NCI-H2196 (cell line): ENCODE results near the gene LATS1.
"Not testable (repeated sequence)": the region's sequence is repeated elsewhere in the genome, so short reads cannot be mapped to it uniquely, and the experiment has no call there.

Source experiments
- DNase-seq: peaks from one replicate; lab custom pipeline; 2025; ENCODE audit not compliant: unreplicated experiment; lab: John Stamatoyannopoulos, UW

LATS1 gene

GRCh38 chr6:149717588-149718458 lies at the start of gene LATS1:
TSS of gene LATS1 (minus strand) at chr6:149718101. CDS start at chr6:149702126, 15,975 bp downstream.
- DNase-seq: peak; percentile 89

GRCh38 chr6:149766156-149766769 lies 48.4 kb upstream of the LATS1 start:
- DNase-seq: peak; percentile 28

DNA sequence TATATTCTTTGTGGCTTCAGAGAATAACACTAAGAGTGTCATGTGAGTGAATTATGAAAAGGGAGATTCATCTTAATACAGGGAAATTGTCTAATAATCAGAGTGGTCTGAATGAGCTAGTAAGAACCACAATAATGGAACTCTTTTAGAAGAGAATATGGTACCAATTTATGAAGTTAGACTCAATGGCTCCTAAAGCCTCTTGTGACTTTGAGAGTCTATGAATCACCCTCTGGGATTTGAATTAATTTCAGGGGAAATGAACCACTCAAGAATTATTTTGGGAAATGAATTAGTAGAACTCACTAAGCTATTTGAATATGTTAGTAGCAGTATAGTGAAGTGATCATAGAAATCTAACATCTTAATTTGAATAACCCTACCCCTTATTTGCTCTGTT lies 46.0 kb upstream of the LATS1 start:
- no peak for DNase-seq

DNA sequence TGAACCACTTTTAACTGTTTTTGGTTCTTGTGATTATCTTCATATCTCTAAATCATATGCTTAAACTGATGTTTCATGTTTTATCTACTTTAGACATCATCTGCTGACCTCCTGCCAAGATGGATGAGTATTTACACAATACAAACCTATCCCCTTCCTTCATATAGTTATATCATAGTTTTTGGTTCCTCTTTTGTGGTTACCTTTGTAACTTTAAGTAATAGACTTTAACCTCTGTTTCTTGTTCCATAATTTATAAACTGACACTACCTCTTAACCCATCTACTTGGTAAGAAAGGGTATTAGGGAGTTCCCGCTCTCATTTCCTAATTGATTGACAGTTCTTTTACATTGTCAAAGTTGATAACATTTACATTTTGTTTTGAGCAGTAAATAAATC lies 43.5 kb upstream of the LATS1 start:
- DNase-seq: no peak

- no peak for DNase-seq
Measured at GRCh38 chr6:149756261-149756636, 38.3 kb upstream of the LATS1 start.

DNA sequence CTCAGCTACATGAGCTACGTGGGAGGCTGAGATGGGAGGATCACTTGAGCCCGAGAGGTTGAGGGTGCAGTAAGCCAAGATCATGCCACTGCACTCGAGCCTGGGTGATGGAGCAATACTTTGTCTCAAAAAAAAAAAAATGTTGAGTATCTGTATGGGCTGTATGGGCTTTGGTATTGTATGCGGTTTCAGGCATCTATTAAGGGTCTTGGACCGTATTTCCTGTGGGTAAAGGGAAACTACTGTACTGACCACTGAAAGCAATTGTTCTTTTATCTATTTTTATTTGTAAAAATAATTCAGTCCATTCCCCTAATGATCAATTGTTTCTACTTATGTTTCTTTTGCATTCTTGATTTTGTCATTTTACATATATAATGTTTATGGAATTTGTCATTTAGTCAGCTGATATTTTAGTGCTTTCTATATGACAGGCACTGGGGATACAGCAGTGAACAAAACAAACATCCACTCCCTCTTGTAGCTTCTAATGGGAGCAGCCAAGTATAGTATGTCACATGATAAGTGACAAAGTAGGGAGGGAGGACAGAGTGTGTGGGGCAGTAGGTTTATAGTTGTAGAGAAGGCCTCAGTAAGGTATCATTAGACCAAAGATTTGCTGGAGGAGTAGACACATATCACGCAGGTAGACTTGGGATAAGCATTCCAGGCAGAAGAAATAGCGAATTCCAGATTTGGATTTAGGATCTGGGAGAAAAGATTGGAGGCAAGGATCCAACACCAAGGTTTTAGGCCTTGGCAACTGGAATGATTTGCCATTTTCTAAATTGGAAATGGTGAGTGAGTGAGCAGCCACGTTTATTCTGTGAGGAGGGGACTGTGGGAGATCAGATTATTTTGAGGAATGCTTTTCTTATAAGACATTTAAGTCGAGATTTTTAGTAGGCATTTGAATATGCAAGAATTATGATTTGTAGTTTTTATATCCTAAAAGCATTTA lies 37.7 kb upstream of the LATS1 start:
- DNase-seq: no peak

- DNase-seq: no peak
Measured at GRCh38 chr6:149754548-149754947, 36.6 kb upstream of the LATS1 start.

DNA sequence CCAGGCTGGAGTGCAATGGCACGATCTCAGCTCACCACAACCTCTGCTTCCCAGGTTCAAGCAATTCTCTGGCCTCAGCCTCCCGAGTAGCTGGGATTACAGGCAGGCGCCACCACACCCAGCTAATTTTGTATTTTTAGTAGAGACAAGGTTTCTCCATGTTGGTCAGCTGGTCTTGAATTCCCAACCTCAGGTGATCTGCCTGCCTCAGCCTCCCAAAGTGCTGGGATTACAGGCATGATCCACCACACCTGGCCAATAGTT lies 35.4 kb upstream of the LATS1 start:
- DNase-seq: not testable (repeated sequence)

GRCh38 chr6:149752600-149753373 lies 34.9 kb upstream of the LATS1 start:
- DNase-seq: no peak

GRCh38 chr6:149751920-149752319 lies 34.0 kb upstream of the LATS1 start:
- DNase-seq: not testable (repeated sequence)

DNA sequence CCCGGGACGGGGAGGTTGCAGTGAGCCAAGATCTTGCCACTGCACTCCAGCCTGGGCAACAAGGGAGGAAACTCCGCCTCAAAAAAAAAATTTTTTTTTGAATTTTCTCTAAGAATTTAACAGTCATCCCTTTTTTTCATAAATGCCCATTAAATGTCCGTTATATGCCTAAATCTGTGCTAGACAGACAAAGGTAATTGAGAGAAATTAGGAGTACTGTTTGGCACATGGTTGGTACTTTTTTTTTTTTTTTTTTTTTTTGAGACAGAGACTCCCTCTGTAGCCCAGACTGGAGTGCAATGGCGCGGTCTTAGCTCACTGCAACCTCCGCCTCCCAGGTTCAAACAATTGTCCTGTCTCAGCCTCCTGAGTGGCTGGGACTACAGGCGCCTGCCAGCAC lies 33.3 kb upstream of the LATS1 start:
- no peak for DNase-seq

DNA sequence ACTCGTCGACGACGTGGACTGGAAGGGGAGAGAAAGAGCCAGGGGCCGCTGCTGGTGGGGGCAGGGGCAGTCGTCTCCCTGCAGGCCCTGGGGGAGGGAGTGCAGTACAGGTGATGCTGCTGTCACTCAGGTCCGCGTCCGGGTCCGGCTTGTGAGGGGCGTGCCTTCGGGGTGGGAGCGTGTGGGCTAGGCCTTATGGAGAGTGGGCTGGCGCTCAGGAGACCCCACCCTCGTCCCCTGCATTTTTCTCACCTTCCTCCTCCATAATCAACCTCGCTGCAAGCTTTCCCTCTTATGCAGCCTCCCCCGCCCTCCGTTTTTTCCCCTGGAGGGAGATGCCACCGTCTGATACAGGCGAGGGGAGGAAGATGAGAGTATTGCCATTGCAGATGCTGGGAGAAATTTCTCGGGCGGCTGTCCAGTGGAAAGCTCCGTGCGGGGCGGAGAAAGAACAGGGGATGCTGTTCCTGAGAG lies 32.3 kb upstream of the LATS1 start:
- DNase-seq: peak; percentile 17

- peak; percentile 95 for DNase-seq
Measured at GRCh38 chr6:149749594-149750135, 31.8 kb upstream of the LATS1 start, which contains the start of gene PCMT1. TSS of gene PCMT1 (plus strand) at chr6:149749741. CDS start at chr6:149749902, 161 bp downstream.

DNA sequence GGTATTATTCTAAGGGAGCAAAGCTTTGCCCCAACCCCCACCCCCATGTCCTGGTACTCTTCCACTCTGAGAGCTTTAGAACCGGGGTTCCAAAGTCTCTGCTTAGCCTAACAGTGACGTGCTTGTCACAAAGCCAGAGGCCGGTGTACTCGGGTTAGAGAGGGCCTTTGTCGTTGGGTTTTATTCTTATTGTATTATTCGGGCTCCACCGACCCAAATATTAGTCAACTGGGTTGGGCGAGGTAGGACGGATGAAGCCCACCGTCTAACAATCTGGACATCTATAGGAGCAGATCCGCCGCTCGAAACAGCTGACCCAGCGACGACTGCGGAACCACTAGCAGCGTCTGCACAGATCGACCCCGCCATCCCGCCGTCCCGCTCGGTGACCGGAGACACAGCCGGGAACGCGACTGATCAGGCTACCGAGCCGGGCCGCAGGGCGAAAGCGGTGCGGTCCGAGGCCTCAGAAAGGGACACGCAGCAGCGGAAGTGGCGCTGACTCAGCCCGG lies 31.2 kb upstream of the LATS1 start:
- DNase-seq: not testable (repeated sequence)

GRCh38 chr6:149746147-149746946 lies 28.4 kb upstream of the LATS1 start, which contains the start of gene NUP43:
TSS of gene NUP43 (minus strand) at chr6:149746529. CDS start at chr6:149746495, 34 bp downstream.
- DNase-seq: peak; percentile 92

- not testable (repeated sequence) for DNase-seq
Measured at GRCh38 chr6:149745252-149745651, 27.4 kb upstream of the LATS1 start.

DNA sequence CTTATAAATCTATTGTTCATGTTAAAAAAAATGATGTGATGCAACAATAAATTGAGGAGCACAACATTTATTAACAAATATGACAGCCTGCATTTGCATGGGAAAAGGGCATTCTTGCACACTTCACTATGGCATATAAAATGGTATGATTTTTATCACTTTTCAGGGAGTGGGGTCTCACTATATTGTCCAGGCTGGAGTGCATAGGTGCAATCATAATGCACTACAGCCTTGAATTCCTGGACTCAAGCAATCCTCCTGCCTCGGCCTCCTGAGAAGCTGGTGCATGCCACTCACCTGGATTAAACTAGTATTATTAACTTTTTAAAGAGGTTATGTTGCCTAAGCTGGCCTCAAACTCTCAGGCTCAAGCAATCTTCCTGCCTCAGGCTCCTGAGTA lies 17.0 kb upstream of the LATS1 start:
- no peak for DNase-seq

DNA sequence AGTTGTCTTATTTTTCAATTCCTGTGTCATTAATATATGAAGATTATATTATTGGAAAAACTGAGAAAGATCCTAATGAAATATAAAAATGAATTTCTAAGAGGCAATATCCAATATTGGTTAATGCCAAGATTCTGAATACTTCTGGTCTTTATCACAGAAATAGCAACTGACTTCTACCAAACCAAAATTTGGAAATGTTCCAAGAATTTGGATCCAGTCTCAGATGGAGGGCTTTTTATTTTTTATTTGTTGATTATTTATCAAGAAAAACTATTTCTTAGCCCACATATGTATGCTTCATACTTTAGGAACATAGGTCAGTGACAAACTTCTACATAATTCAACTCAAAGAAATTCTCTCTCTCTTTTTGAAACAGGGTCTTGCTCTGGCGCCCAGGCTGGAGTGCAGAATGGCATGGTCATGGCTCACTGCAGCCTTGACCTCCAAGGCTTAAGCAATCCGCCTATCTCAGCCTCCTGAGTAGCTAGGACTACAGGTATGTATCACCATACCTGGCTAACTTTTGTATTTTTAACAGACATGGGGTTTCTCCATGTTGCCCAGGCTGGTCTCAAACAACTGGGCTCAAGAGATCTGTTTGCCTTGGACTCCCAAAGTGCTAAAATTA lies 15.3 kb upstream of the LATS1 start:
- DNase-seq: no peak

- no peak for DNase-seq
Measured at GRCh38 chr6:149729824-149730223, 11.9 kb upstream of the LATS1 start.
